Measurements from ENCODE around the gene SPEG.

The SPEG gene

GRCh38 chr2:219483451-219484342 is 49.1 kb downstream of the SPEG start:
- no peak for DNase-seq

DNA sequence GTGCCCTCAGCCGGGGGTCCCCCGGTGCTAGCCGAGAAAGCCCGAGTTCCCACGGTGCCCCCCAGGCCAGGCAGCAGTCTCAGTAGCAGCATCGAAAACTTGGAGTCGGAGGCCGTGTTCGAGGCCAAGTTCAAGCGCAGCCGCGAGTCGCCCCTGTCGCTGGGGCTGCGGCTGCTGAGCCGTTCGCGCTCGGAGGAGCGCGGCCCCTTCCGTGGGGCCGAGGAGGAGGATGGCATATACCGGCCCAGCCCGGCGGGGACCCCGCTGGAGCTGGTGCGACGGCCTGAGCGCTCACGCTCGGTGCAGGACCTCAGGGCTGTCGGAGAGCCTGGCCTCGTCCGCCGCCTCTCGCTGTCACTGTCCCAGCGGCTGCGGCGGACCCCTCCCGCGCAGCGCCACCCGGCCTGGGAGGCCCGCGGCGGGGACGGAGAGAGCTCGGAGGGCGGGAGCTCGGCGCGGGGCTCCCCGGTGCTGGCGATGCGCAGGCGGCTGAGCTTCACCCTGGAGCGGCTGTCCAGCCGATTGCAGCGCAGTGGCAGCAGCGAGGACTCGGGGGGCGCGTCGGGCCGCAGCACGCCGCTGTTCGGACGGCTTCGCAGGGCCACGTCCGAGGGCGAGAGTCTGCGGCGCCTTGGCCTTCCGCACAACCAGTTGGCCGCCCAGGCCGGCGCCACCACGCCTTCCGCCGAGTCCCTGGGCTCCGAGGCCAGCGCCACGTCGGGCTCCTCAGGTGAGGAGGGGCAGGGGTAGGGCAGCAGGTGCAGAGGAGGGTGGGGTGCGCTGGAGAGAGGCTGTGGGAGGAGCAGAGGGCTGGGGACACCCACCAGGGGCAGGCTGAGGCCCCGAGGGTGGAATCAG is 49.9 kb downstream of the SPEG start:
- peak; percentile 26 for DNase-seq

DNA sequence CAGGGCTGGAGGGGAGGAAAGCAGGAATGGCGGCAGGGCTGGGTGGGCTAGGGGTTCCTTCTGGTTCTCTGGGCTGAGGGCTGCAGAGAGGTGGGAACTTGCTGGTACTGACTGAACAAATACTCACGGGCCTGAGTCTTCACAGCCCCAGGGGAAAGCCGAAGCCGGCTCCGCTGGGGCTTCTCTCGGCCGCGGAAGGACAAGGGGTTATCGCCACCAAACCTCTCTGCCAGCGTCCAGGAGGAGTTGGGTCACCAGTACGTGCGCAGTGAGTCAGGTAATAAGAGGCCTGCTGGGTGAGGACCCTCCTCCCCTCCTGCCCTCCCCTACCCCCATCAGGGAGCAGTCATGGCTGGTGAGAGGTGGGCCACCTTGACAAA is 50.5 kb downstream of the SPEG start:
- no peak for DNase-seq

GRCh38 chr2:219486380-219486959 is 51.8 kb downstream of the SPEG start:
- DNase-seq: no peak

DNA sequence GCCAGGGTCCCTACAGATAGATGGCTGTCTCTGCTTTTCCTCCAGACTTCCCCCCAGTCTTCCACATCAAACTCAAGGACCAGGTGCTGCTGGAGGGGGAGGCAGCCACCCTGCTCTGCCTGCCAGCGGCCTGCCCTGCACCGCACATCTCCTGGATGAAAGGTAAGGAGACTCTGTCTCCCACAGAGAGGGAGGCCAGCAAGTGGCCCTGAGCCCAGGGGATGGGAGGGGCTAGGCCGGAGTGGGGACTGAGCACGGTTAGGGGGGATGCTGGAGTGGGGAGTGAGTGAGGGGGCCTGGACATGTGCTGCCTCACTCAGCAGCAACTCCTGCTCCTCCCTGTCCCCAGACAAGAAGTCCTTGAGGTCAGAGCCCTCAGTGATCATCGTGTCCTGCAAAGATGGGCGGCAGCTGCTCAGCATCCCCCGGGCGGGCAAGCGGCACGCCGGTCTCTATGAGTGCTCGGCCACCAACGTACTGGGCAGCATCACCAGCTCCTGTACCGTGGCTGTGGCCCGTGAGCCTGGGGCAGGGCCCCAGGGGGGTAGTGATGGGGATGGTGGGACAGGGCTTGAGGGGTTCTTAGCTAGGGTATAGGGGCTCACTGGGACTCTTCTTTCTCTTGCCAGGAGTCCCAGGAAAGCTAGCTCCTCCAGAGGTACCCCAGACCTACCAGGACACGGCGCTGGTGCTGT is 53.7 kb downstream of the SPEG start:
- DNase-seq: no peak

DNA sequence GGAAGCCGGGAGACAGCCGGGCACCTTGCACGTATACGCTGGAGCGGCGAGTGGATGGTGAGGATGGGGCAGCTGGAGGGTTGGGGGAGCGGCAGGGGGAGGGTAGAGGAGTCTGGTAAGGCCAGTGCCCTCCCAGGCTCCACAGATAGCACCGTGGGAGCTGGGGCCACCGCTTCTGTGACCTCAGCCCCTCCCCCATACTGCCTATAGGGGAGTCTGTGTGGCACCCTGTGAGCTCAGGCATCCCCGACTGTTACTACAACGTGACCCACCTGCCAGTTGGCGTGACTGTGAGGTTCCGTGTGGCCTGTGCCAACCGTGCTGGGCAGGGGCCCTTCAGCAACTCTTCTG is 54.2 kb downstream of the SPEG start:
- no peak for DNase-seq

DNA sequence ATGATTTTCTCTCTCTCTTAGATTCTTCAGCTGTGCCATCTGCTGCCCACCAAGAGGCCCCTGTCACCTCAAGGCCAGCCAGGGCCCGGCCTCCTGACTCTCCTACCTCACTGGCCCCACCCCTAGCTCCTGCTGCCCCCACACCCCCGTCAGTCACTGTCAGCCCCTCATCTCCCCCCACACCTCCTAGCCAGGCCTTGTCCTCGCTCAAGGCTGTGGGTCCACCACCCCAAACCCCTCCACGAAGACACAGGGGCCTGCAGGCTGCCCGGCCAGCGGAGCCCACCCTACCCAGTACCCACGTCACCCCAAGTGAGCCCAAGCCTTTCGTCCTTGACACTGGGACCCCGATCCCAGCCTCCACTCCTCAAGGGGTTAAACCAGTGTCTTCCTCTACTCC is 54.7 kb downstream of the SPEG start:
- no peak for DNase-seq

DNA sequence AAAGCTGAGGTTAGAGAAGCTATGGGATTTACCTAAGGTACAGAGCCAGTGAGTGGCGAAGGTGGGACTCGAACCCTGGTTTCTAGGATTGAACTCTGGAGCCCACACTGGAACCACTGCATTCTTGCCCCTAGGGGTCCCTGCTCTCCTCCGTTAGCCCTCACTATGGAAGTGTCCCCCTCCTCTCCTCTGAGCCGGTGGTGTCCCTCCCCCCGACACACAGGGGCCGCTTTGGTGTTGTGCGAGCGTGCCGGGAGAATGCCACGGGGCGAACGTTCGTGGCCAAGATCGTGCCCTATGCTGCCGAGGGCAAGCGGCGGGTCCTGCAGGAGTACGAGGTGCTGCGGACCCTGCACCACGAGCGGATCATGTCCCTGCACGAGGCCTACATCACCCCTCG is 55.5 kb downstream of the SPEG start:
- DNase-seq: no peak

DNA sequence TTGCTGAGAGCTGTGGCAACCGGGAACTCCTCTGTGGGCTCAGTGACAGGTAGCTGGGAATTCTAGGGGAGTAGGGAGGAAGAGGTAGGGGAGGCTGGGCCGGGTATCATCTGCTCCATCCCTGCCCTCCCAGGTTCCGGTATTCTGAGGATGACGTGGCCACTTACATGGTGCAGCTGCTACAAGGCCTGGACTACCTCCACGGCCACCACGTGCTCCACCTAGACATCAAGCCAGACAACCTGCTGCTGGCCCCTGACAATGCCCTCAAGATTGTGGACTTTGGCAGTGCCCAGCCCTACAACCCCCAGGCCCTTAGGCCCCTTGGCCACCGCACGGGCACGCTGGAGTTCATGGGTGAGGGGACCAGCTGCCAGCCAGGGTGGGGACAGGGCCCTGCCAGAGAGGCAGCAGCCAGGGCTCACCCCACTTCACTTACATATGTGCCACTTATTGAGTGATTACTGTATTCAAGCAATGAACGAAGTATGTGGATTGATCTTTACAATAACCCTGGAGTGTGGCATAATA is 56.0 kb downstream of the SPEG start:
- no peak for DNase-seq

DNA sequence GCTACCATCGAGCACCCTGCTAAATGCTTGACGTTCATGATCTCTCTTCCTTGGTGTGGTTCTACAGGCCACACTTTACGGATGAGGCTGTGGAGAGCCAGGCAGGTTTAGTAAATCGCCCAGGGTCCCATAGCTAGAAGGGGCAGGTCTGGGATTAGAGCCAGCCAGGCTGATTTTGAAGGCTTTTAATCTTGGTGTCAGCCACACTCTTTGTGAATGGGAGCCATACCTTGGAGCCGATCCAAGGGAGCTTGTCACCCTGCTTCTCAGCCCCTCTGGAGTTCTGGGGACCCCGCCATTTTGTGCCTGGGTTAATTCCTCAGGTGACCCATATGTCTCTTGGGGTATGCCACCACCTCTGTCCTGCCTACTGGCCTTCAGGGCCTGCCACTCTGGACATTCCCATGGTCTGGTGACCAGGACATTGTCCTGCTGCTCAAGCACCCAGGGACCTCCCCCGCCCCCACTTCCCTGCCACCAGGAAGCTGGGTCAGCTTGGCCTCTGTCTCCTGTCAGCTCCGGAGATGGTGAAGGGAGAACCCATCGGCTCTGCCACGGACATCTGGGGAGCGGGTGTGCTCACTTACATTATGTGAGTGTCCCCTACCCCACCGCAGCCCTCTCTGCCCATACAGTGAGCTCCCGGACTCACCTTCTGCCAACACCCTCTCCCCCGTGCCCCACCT is 56.8 kb downstream of the SPEG start:
- no peak for DNase-seq

DNA sequence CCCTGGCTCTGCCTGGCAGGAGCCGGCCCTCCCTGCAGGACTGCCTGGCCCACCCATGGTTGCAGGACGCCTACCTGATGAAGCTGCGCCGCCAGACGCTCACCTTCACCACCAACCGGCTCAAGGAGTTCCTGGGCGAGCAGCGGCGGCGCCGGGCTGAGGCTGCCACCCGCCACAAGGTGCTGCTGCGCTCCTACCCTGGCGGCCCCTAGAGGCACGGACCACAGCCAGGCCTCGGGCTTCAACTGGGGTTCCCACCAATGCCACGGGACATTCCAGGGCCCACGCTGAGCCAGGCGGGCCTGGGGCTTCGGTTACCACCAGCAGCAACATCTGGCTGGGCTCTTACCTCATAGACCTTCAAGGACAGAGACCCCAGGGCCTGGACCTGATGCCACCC is 57.9 kb downstream of the SPEG start:
- no peak for DNase-seq

- no peak for DNase-seq
Observed at GRCh38 chr2:219493086-219493485, 58.4 kb downstream of the SPEG start.

GRCh38 chr2:219494952-219495530 is 60.4 kb downstream of the SPEG start:
- no peak for DNase-seq

GRCh38 chr2:219495531-219496122 is 61.0 kb downstream of the SPEG start:
- peak; percentile 62 for DNase-seq

GRCh38 chr2:219496247-219496824 is 61.7 kb downstream of the SPEG start:
- DNase-seq: no peak

- DNase-seq: peak; percentile 37
Observed at GRCh38 chr2:219496825-219497494, 62.3 kb downstream of the SPEG start.

GRCh38 chr2:219497495-219498279 is 63.0 kb downstream of the SPEG start:
- DNase-seq: peak; percentile 38

GRCh38 chr2:219498280-219499057 is 63.8 kb downstream of the SPEG start, which contains the start of gene GMPPA:
Gene GMPPA (plus strand): TSS chr2:219498891. CDS start chr2:219499976, 1,085 bp downstream.
- peak; percentile 97 for DNase-seq

GRCh38 chr2:219499058-219499307 is 64.3 kb downstream of the SPEG start:
- DNase-seq: no peak
